ENCODE measurements around the gene UMAD1. TPM values are rescaled to one million over a fixed set of nuclear protein-coding genes. Genes with fewer than 3 reads are reported as not detected.
"Not testable (repeated sequence)": the region's sequence is repeated elsewhere in the genome, so short reads cannot be mapped to it uniquely, and the experiment has no call there.

Gene UMAD1
- polyA plus RNA-seq, 3 donors from 2014 or later = 16.9 to 21.8 (median 17.2) TPM

- peaks cover 0 to 3% (median 0%) of the 10 kb centered on the region in 3 donors for H3K27me3 Mint-ChIP-seq (ENCODE audit: low read depth in 3 of 3)
- peaks cover 10 to 31% of the 10 kb centered on the region in 2 donors for H3K4me1 Mint-ChIP-seq
- no peak overlapping the region for H3K4me3 Mint-ChIP-seq
- H3K36me3 Mint-ChIP-seq = peaks cover 0 to 19% (median 15%) of the 10 kb centered on the region in 3 donors
- H3K27ac Mint-ChIP-seq = no peak overlapping the region
- H3K9me3 Mint-ChIP-seq = peaks cover 0 to 11% (median 5%) of the 10 kb centered on the region in 6 donors
- no peak for DNase-seq
These were observed 22.0 kb downstream of the UMAD1 start for GRCh38 chr7:7662527-7662926.

- H3K4me1 Mint-ChIP-seq = peaks cover 8 to 31% of the 10 kb centered on the region in 2 donors
- H3K27ac Mint-ChIP-seq = no peak overlapping the region
- peaks cover 0 to 8% (median 4%) of the 10 kb centered on the region in 3 donors for H3K36me3 Mint-ChIP-seq
- DNase-seq = no peak
- H3K9me3 Mint-ChIP-seq = peaks cover 0 to 8% (median 3%) of the 10 kb centered on the region in 6 donors
- no peak overlapping the region for H3K4me3 Mint-ChIP-seq
- peaks cover 0 to 3% (median 0%) of the 10 kb centered on the region in 3 donors for H3K27me3 Mint-ChIP-seq (ENCODE audit: low read depth in 3 of 3)
These were observed 23.7 kb downstream of the UMAD1 start for GRCh38 chr7:7664291-7664690.

GRCh38 chr7:7665031-7665430 is 24.5 kb downstream of the UMAD1 start:
- Mint-ChIP-seq H3K4me1 (peaks cover 2 to 24% of the 10 kb centered on the region in 2 donors), H3K9me3 (peaks cover 0 to 2% (median 0%) of the 10 kb centered on the region in 6 donors)

GRCh38 chr7:7667187-7667586 is 26.6 kb downstream of the UMAD1 start:
- H3K36me3 Mint-ChIP-seq = no peaks in the 10 kb centered on the region
- H3K4me3 Mint-ChIP-seq = no peak overlapping the region
- no peak overlapping the region for H3K27ac Mint-ChIP-seq
- H3K9me3 Mint-ChIP-seq = no peaks in the 10 kb centered on the region
- no peaks in the 10 kb centered on the region for H3K27me3 Mint-ChIP-seq (ENCODE audit: low read depth in 3 of 3)
- H3K4me1 Mint-ChIP-seq = peaks cover 1 to 14% of the 10 kb centered on the region in 2 donors
- no peak for DNase-seq

More at GRCh38 chr7:7665031-7665430, 24.5 kb downstream of the UMAD1 start:
- Mint-ChIP-seq H3K4me3 (no peak overlapping the region), H3K27ac (no peak overlapping the region), H3K27me3 (ENCODE audit: low read depth in 3 of 3) (peaks cover 0 to 2% (median 0%) of the 10 kb centered on the region in 3 donors), H3K36me3 (peaks cover 0 to under 1% (median 0%) of the 10 kb centered on the region in 3 donors)
- no peak for DNase-seq

- Mint-ChIP-seq H3K9me3 (no peaks in the 10 kb centered on the region), H3K27me3 (ENCODE audit: low read depth in 3 of 3) (no peaks in the 10 kb centered on the region), H3K36me3 (peaks cover 0 to 8% (median 0%) of the 10 kb centered on the region in 3 donors), H3K27ac (no peak overlapping the region), H3K4me3 (no peak overlapping the region), H3K4me1 (peaks cover 1 to 24% of the 10 kb centered on the region in 2 donors)
- DNase-seq = no peak
These were observed 28.2 kb downstream of the UMAD1 start for GRCh38 chr7:7668706-7669105.

GRCh38 chr7:7670490-7670889 is 29.9 kb downstream of the UMAD1 start:
- H3K4me1 Mint-ChIP-seq = peaks cover 1 to 18% of the 10 kb centered on the region in 2 donors
- no peak for DNase-seq
- H3K9me3 Mint-ChIP-seq = no peaks in the 10 kb centered on the region
- peaks cover 0 to 8% (median 4%) of the 10 kb centered on the region in 3 donors for H3K36me3 Mint-ChIP-seq
- H3K4me3 Mint-ChIP-seq = no peak overlapping the region
- H3K27ac Mint-ChIP-seq = no peak overlapping the region
- H3K27me3 Mint-ChIP-seq (ENCODE audit: low read depth in 3 of 3) = no peaks in the 10 kb centered on the region

- peaks cover 0 to 8% (median 8%) of the 10 kb centered on the region in 3 donors for H3K36me3 Mint-ChIP-seq
- H3K27me3 Mint-ChIP-seq (ENCODE audit: low read depth in 3 of 3) = peaks cover 0 to 2% (median 0%) of the 10 kb centered on the region in 3 donors
- H3K27ac Mint-ChIP-seq = peak overlapping the region in 1 of 6 donors; percentile 1
- H3K4me3 Mint-ChIP-seq = no peak overlapping the region
- no peaks in the 10 kb centered on the region for H3K9me3 Mint-ChIP-seq
- peaks cover 1 to 18% of the 10 kb centered on the region in 2 donors for H3K4me1 Mint-ChIP-seq
- no peak for DNase-seq
These were observed 30.8 kb downstream of the UMAD1 start for GRCh38 chr7:7671361-7671760.

- Mint-ChIP-seq H3K4me3 (no peak overlapping the region), H3K27me3 (ENCODE audit: low read depth in 3 of 3) (peaks cover 0 to 2% (median 0%) of the 10 kb centered on the region in 3 donors), H3K4me1 (peaks cover 1 to 18% of the 10 kb centered on the region in 2 donors), H3K36me3 (peaks cover 3 to 8% (median 8%) of the 10 kb centered on the region in 3 donors), H3K27ac (peak overlapping the region in 4 of 6 donors; percentile 34 to 53 (median 46)), H3K9me3 (peaks cover 0 to 2% (median 0%) of the 10 kb centered on the region in 6 donors)
- DNase-seq = no peak
These were observed 32.1 kb downstream of the UMAD1 start for GRCh38 chr7:7672545-7673239.

GRCh38 chr7:7673240-7673550 is 32.6 kb downstream of the UMAD1 start:
- no peak overlapping the region for H3K4me3 Mint-ChIP-seq
- H3K36me3 Mint-ChIP-seq = peaks cover 6 to 12% (median 11%) of the 10 kb centered on the region in 3 donors
- DNase-seq = no peak
- peaks cover 0 to 2% (median 0%) of the 10 kb centered on the region in 3 donors for H3K27me3 Mint-ChIP-seq (ENCODE audit: low read depth in 3 of 3)
- H3K4me1 Mint-ChIP-seq = peaks cover 1 to 18% of the 10 kb centered on the region in 2 donors
- H3K9me3 Mint-ChIP-seq = peaks cover 0 to 7% (median 4%) of the 10 kb centered on the region in 6 donors
- H3K27ac Mint-ChIP-seq = peak overlapping the region in 2 of 6 donors; percentile 48 to 57

GRCh38 chr7:7675686-7676085 is 35.1 kb downstream of the UMAD1 start:
- no peak for DNase-seq
- peak overlapping the region in 2 of 6 donors; percentile 1 to 51 for H3K27ac Mint-ChIP-seq

GRCh38 chr7:7679640-7680039 is 39.1 kb downstream of the UMAD1 start:
- peaks cover 19 to 31% of the 10 kb centered on the region in 2 donors for H3K4me1 Mint-ChIP-seq
- H3K27ac Mint-ChIP-seq = peak overlapping the region in 3 of 6 donors; percentile 2 to 46 (median 25)
- not testable (repeated sequence) for H3K36me3 Mint-ChIP-seq; H3K4me3 Mint-ChIP-seq; DNase-seq; H3K9me3 Mint-ChIP-seq; H3K27me3 Mint-ChIP-seq (ENCODE audit: low read depth in 3 of 3)

More at GRCh38 chr7:7675686-7676085, 35.1 kb downstream of the UMAD1 start:
- peaks cover 0 to 2% (median 2%) of the 10 kb centered on the region in 3 donors for H3K27me3 Mint-ChIP-seq (ENCODE audit: low read depth in 3 of 3)
- peaks cover 0 to 7% (median 4%) of the 10 kb centered on the region in 6 donors for H3K9me3 Mint-ChIP-seq
- no peak overlapping the region for H3K4me3 Mint-ChIP-seq
- H3K36me3 Mint-ChIP-seq = peaks cover 6 to 12% (median 11%) of the 10 kb centered on the region in 3 donors
- peaks cover 8 to 23% of the 10 kb centered on the region in 2 donors for H3K4me1 Mint-ChIP-seq

GRCh38 chr7:7681191-7681935 is 40.8 kb downstream of the UMAD1 start:
- Mint-ChIP-seq H3K36me3 (peaks cover 4 to 6% (median 4%) of the 10 kb centered on the region in 3 donors), H3K4me1 (peaks cover 19 to 33% of the 10 kb centered on the region in 2 donors), H3K27me3 (ENCODE audit: low read depth in 3 of 3) (peaks cover 0 to 2% (median 0%) of the 10 kb centered on the region in 3 donors), H3K27ac (peak overlapping the region; percentile 15 to 65 (median 47)), H3K9me3 (peaks cover 0 to 7% (median 4%) of the 10 kb centered on the region in 6 donors), H3K4me3 (no peak overlapping the region)
- peak; percentile 35 to 54 (median 48) for DNase-seq

- Mint-ChIP-seq H3K36me3 (peaks cover 4 to 6% (median 4%) of the 10 kb centered on the region in 3 donors), H3K4me3 (no peak overlapping the region), H3K27ac (peak overlapping the region in 3 of 6 donors; percentile 1 to 60 (median 15)), H3K27me3 (ENCODE audit: low read depth in 3 of 3) (peaks cover 0 to 2% (median 0%) of the 10 kb centered on the region in 3 donors), H3K4me1 (peaks cover 19 to 39% of the 10 kb centered on the region in 2 donors), H3K9me3 (peaks cover 0 to 7% (median 4%) of the 10 kb centered on the region in 6 donors)
- no peak for DNase-seq
These were observed 41.4 kb downstream of the UMAD1 start for GRCh38 chr7:7681936-7682329.
